ENCODE measurements around the gene ZNF581. TPM values are rescaled to one million over a fixed set of nuclear protein-coding genes. Genes with fewer than 3 reads are reported as not detected.

The ZNF581 gene
- total RNA-seq, 1 donor, result 25.7 TPM

GRCh38 chr19:55618426-55618825, 25.0 kb upstream of the ZNF581 start:
- no peak overlapping the region for H3K27ac ChIP-seq (ENCODE audit: low read depth, low read length)
- peaks cover 16% of the 10 kb centered on the region for H3K36me3 ChIP-seq (ENCODE audit: insufficient read depth, low read length)
- H3K9me3 ChIP-seq (ENCODE audit: low read depth, low read length), result no peaks in the 10 kb centered on the region
- TF ChIP-seq, protein P1, sequence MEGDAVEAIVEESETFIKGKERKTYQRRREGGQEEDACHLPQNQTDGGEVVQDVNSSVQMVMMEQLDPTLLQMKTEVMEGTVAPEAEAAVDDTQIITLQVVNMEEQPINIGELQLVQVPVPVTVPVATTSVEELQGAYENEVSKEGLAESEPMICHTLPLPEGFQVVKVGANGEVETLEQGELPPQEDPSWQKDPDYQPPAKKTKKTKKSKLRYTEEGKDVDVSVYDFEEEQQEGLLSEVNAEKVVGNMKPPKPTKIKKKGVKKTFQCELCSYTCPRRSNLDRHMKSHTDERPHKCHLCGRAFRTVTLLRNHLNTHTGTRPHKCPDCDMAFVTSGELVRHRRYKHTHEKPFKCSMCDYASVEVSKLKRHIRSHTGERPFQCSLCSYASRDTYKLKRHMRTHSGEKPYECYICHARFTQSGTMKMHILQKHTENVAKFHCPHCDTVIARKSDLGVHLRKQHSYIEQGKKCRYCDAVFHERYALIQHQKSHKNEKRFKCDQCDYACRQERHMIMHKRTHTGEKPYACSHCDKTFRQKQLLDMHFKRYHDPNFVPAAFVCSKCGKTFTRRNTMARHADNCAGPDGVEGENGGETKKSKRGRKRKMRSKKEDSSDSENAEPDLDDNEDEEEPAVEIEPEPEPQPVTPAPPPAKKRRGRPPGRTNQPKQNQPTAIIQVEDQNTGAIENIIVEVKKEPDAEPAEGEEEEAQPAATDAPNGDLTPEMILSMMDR (IDR thresholded peaks at IDR 0.05; ENCODE audit: extremely low read depth, low read depth, low read length), result no peak
- H4K20me1 ChIP-seq (ENCODE audit: insufficient read depth, low read length), result peaks cover 3% of the 10 kb centered on the region
- peak; percentile 58 for DNase-seq (ENCODE audit: insufficient read length, low spot score, missing footprints)
- no peaks in the 10 kb centered on the region for H3K27me3 ChIP-seq (ENCODE audit: insufficient read depth, low read length)
- H2AFZ ChIP-seq (ENCODE audit: low read length), result no peak overlapping the region
- no peak overlapping the region for H3K4me3 ChIP-seq (ENCODE audit: insufficient read depth, low read length)
- no peak overlapping the region for H3K4me2 ChIP-seq (ENCODE audit: insufficient read depth, low read length)
- H3K79me2 ChIP-seq (ENCODE audit: insufficient read depth, low read length), result peaks cover 6% of the 10 kb centered on the region
- no peaks in the 10 kb centered on the region for H3K4me1 ChIP-seq (ENCODE audit: insufficient read depth, low read length)

- H3K36me3 ChIP-seq (ENCODE audit: insufficient read depth, low read length), result peaks cover 16% of the 10 kb centered on the region
- DNase-seq (ENCODE audit: insufficient read length, low spot score, missing footprints), result peak; percentile 85
- H3K9me3 ChIP-seq (ENCODE audit: low read depth, low read length), result no peaks in the 10 kb centered on the region
- H3K4me3 ChIP-seq (ENCODE audit: insufficient read depth, low read length), result no peak overlapping the region
- TF ChIP-seq, protein P1 (IDR thresholded peaks at IDR 0.05; ENCODE audit: extremely low read depth, low read depth, low read length), result no peak
- no peak overlapping the region for H2AFZ ChIP-seq (ENCODE audit: low read length)
- H4K20me1 ChIP-seq (ENCODE audit: insufficient read depth, low read length), result peaks cover 7% of the 10 kb centered on the region
- H3K79me2 ChIP-seq (ENCODE audit: insufficient read depth, low read length), result peaks cover 7% of the 10 kb centered on the region
- H3K27ac ChIP-seq (ENCODE audit: low read depth, low read length), result no peak overlapping the region
- no peaks in the 10 kb centered on the region for H3K4me1 ChIP-seq (ENCODE audit: insufficient read depth, low read length)
- no peaks in the 10 kb centered on the region for H3K27me3 ChIP-seq (ENCODE audit: insufficient read depth, low read length)
- no peak overlapping the region for H3K4me2 ChIP-seq (ENCODE audit: insufficient read depth, low read length)
Observed at GRCh38 chr19:55619286-55619685, 24.2 kb upstream of the ZNF581 start.

DNA sequence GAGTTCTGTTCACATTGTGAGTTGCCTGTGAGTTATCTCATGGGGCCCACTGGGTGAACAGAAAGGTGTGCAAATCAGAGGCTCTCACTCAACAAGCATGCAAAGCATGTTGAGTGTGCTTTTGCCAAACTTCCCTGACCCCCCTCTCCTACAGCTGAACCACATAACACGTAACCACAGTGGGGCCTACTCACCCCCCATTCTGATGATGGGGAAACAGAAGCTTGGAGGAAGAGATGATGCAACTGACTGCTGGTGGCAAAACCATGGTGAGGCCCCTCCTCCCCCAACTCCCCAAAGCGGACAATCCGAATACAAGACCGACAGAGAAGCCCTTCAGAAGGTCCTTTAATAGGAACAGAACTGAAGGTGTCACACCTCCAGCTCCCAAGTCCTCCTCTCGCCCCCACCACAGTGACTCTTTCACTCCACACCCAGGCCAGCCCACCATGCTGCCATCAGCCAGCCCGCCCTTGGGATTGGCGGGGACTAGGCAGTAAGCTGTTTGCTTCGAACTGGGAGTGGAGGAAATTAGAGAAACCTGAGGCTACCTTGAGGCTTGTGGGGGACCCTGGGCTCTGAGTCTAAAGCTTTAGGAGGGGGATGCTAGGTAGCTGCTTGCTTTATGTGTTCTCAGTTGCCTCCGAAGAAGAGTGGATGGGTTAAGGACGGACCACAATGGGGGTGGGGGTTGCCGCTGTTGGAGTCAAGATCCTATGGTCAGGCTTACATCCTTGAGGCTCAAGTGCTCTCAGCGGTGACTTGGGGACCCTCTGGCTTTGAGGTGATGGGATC, 22.8 kb upstream of the ZNF581 start:
- Histone ChIP-seq H3K4me2 (ENCODE audit: insufficient read depth, low read length) (no peak overlapping the region), H3K9me3 (ENCODE audit: low read depth, low read length) (no peaks in the 10 kb centered on the region), H4K20me1 (ENCODE audit: insufficient read depth, low read length) (peaks cover 7% of the 10 kb centered on the region), H3K4me3 (ENCODE audit: insufficient read depth, low read length) (no peak overlapping the region), H3K27ac (ENCODE audit: low read depth, low read length) (no peak overlapping the region), H3K36me3 (ENCODE audit: insufficient read depth, low read length) (peaks cover 16% of the 10 kb centered on the region), H3K4me1 (ENCODE audit: insufficient read depth, low read length) (peaks cover 4% of the 10 kb centered on the region), H3K79me2 (ENCODE audit: insufficient read depth, low read length) (peaks cover 4% of the 10 kb centered on the region), H2AFZ (ENCODE audit: low read length) (no peak overlapping the region), H3K27me3 (ENCODE audit: insufficient read depth, low read length) (no peaks in the 10 kb centered on the region)
- DNase-seq (ENCODE audit: insufficient read length, low spot score, missing footprints), result peak; percentile 64
- TF ChIP-seq, protein P1 (IDR thresholded peaks at IDR 0.05; ENCODE audit: extremely low read depth, low read depth, low read length), result no peak

- no peaks in the 10 kb centered on the region for H3K9me3 ChIP-seq (ENCODE audit: low read depth, low read length)
- no peak overlapping the region for H3K27ac ChIP-seq (ENCODE audit: low read depth, low read length)
- no peak overlapping the region for H2AFZ ChIP-seq (ENCODE audit: low read length)
Observed at GRCh38 chr19:55621205-55621672, 22.2 kb upstream of the ZNF581 start.

More at GRCh38 chr19:55621205-55621672, 22.2 kb upstream of the ZNF581 start:
- DNase-seq (ENCODE audit: insufficient read length, low spot score, missing footprints), result peak; percentile 68
- Histone ChIP-seq H3K4me1 (ENCODE audit: insufficient read depth, low read length) (peaks cover 4% of the 10 kb centered on the region), H3K4me3 (ENCODE audit: insufficient read depth, low read length) (no peak overlapping the region), H3K4me2 (ENCODE audit: insufficient read depth, low read length) (no peak overlapping the region), H4K20me1 (ENCODE audit: insufficient read depth, low read length) (peaks cover 7% of the 10 kb centered on the region), H3K36me3 (ENCODE audit: insufficient read depth, low read length) (peaks cover 12% of the 10 kb centered on the region), H3K27me3 (ENCODE audit: insufficient read depth, low read length) (no peaks in the 10 kb centered on the region), H3K79me2 (ENCODE audit: insufficient read depth, low read length) (peaks cover 4% of the 10 kb centered on the region)
- TF ChIP-seq, protein P1 (IDR thresholded peaks at IDR 0.05; ENCODE audit: extremely low read depth, low read depth, low read length), result no peak

All from osteoblast (primary cell).